Nephron progenitor cell (in vitro differentiated cells): ENCODE results near the gene TTC3.

Experiments
- DNase-seq: peaks from one replicate; pipeline ENCODE4 v3.0.0; 2021
- H3K27ac Mint-ChIP-seq: 2 replicates; pipeline ENCODE4 v1.8.0; 2021; ENCODE audit warnings: mild to moderate bottlenecking, moderate library complexity, mixed read lengths
- H3K27me3 Mint-ChIP-seq: 2 replicates; pipeline ENCODE4 v1.8.0; 2021; ENCODE audit warnings: mild to moderate bottlenecking, low read depth, mixed read lengths; ENCODE audit not compliant: poor library complexity
- H3K36me3 Mint-ChIP-seq: 2 replicates; pipeline ENCODE4 v1.8.0; 2021; ENCODE audit warnings: low read depth, mixed read lengths
- H3K4me1 Mint-ChIP-seq: 2 replicates; pipeline ENCODE4 v1.8.0; 2021; ENCODE audit warnings: mixed read lengths
- H3K4me3 Mint-ChIP-seq: 2 replicates; pipeline ENCODE4 v1.8.0; 2021; ENCODE audit warnings: mild to moderate bottlenecking, moderate library complexity, mixed read lengths
- H3K9me3 Mint-ChIP-seq: 2 replicates; pipeline ENCODE4 v1.8.0; 2021; ENCODE audit warnings: mild to moderate bottlenecking, moderate library complexity, mixed read lengths
- CTCF ChIP-seq: fragments of 200-600 bp; sonication (generic); IDR thresholded peaks from 2 replicates; pipeline ENCODE4 v1.5.0; 2021; ENCODE audit warnings: antibody characterized with exemption

The TTC3 gene

GRCh38 chr21:37159053-37159776, 86.2 kb downstream of the TTC3 start:
- no peak for DNase-seq
- no peak overlapping the region for H3K4me3 Mint-ChIP-seq
- H3K36me3 Mint-ChIP-seq: peaks cover 87% of the 10 kb centered on the region
- H3K27me3 Mint-ChIP-seq: no peaks in the 10 kb centered on the region
- no peaks in the 10 kb centered on the region for H3K9me3 Mint-ChIP-seq
- TF ChIP-seq CTCF: no peak
- H3K4me1 Mint-ChIP-seq: peaks cover 20% of the 10 kb centered on the region
- peak overlapping the region; percentile 5 for H3K27ac Mint-ChIP-seq

DNA sequence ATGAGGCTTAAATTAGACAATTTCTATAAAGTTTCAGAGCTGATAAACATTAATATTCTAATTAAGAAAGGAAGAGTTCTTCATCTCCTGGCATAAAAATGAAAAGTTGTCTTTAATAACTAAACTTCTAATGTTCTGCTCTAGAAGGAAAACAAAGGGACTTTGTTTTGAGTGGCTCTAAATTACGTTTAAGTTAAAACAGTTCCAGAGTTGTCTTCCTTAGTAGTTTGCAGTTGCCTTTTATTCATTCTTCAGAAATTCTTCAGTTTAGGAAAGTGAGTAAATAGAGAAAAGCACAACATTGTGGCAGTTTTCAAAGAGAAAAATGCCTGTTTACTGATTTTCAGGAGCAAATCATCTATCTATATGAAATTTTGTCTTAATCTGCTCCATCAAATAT, 86.9 kb downstream of the TTC3 start:
- TF ChIP-seq CTCF: no peak
- H3K36me3 Mint-ChIP-seq: peaks cover 86% of the 10 kb centered on the region
- H3K9me3 Mint-ChIP-seq: no peaks in the 10 kb centered on the region
- no peaks in the 10 kb centered on the region for H3K27me3 Mint-ChIP-seq
- peaks cover 20% of the 10 kb centered on the region for H3K4me1 Mint-ChIP-seq
- DNase-seq: no peak
- H3K4me3 Mint-ChIP-seq: no peak overlapping the region
- no peak overlapping the region for H3K27ac Mint-ChIP-seq

- no peaks in the 10 kb centered on the region for H3K9me3 Mint-ChIP-seq
- H3K36me3 Mint-ChIP-seq: peaks cover 78% of the 10 kb centered on the region
- no peak overlapping the region for H3K4me3 Mint-ChIP-seq
- TF ChIP-seq CTCF: no peak
- H3K27ac Mint-ChIP-seq: no peak overlapping the region
- DNase-seq: no peak
- no peaks in the 10 kb centered on the region for H3K4me1 Mint-ChIP-seq
- no peaks in the 10 kb centered on the region for H3K27me3 Mint-ChIP-seq
Observed at GRCh38 chr21:37164742-37165141, 91.7 kb downstream of the TTC3 start.

DNA sequence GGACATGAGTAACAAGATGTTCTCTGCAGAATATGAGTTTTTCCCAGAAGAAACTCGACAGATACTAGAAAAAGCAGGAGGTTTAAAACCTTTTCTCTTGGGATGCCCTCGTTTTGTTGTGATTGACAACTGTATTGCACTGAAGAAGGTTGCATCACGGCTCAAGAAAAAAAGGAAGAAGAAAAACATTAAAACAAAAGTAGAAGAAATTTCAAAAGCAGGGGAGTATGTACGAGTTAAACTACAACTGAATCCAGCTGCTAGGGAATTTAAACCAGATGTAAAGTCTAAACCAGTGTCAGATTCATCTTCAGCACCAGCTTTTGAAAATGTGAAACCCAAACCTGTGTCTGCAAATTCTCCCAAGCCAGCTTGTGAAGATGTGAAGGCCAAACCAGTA, 92.5 kb downstream of the TTC3 start:
- H3K36me3 Mint-ChIP-seq: peaks cover 76% of the 10 kb centered on the region

DNA sequence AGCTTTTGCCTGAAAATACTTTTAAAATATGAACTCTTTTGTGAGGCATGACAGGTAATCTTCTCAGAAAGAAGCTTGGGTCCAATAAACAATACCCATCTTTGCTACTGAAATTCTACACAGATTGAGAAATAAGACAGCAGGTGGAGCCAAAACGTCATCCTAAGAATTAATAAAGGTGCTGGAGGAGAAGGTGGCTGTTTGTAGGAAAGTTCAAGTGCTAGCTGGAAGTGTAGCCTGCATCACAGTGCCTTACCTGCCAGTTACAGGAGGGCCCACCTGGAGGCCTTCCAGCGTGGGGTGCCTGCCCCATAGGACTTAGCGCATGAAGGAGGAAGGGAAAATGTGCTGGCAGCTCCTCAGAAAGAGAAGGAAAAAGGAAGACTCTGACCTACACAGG, 93.7 kb downstream of the TTC3 start:
- TF ChIP-seq CTCF: no peak

More for the DNA sequence above, 92.5 kb downstream of the TTC3 start:
- Mint-ChIP-seq H3K4me1 (no peaks in the 10 kb centered on the region), H3K9me3 (no peaks in the 10 kb centered on the region), H3K27ac (no peak overlapping the region), H3K27me3 (no peaks in the 10 kb centered on the region), H3K4me3 (no peak overlapping the region)
- no peak for DNase-seq
- no peak for TF ChIP-seq CTCF

DNA sequence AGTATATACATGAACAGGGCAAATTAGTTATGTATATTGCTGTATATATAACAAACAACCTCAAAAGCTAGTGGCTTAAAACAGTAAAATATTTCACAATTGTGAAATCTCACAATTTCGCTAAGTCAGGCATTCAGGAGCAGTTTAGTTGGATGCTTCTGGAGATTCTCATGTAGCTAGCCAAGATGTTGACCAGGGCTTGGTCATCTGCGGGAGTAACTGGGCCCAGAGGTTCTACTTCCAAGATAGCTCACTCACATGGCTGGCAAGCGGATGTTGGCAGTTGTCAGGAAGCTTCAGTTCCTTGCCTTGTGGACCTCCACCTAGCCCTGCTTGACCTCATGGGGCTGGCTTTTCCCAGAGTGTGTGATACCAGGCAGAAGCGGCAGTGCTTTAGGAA, 95.6 kb downstream of the TTC3 start:
- no peak overlapping the region for H3K27ac Mint-ChIP-seq
- H3K9me3 Mint-ChIP-seq: no peaks in the 10 kb centered on the region
- no peaks in the 10 kb centered on the region for H3K4me1 Mint-ChIP-seq
- H3K36me3 Mint-ChIP-seq: peaks cover 64% of the 10 kb centered on the region
- H3K4me3 Mint-ChIP-seq: no peak overlapping the region
- no peaks in the 10 kb centered on the region for H3K27me3 Mint-ChIP-seq
- TF ChIP-seq CTCF: no peak
- no peak for DNase-seq

More for the DNA sequence above, 93.7 kb downstream of the TTC3 start:
- DNase-seq: no peak
- Mint-ChIP-seq H3K36me3 (peaks cover 65% of the 10 kb centered on the region), H3K9me3 (no peaks in the 10 kb centered on the region), H3K4me3 (no peak overlapping the region), H3K27ac (no peak overlapping the region), H3K27me3 (no peaks in the 10 kb centered on the region), H3K4me1 (no peaks in the 10 kb centered on the region)
